HepG2 (cell line): ENCODE data around the gene NDUFA8. TPM values are rescaled to one million over a fixed set of nuclear protein-coding genes. Genes with fewer than 3 reads are reported as not detected.

ENCODE experiments used
- CAMTA2 ChIP-seq: sonication (generic); formaldehyde crosslinking; IDR thresholded peaks from 2 replicates; pipeline ENCODE4 v1.4.0; 2020; ENCODE audit warnings: mild to moderate bottlenecking, missing genetic modification reagents, borderline replicate concordance
- HNF4G ChIP-seq, 2 experiments: sonication (generic) in 1 of 2; formaldehyde crosslinking in 1 of 2; IDR thresholded peaks; 2 replicates each; pipeline versions ENCODE4 v1.4.0 to v1.6.1; 2011 to 2020; ENCODE audit warnings: borderline replicate concordance in 2 of 2, low read depth in 2 of 2, mild to moderate bottlenecking in 2 of 2, low read length in 1 of 2, missing genetic modification reagents in 1 of 2, moderate library complexity in 1 of 2
- NR2F2 ChIP-seq: IDR thresholded peaks from 2 replicates; pipeline ENCODE4 v1.6.1; 2012; ENCODE audit warnings: low read depth, inconsistent platforms, borderline replicate concordance
- SP2 ChIP-seq: sonication (generic); formaldehyde crosslinking; IDR thresholded peaks from 2 replicates; pipeline ENCODE4 v1.5.1; 2020; ENCODE audit warnings: mild to moderate bottlenecking, missing genetic modification reagents
- TCF7L2 ChIP-seq: IDR thresholded peaks from 2 replicates; pipeline ENCODE4 v1.6.1; 2011; ENCODE audit warnings: mild to moderate bottlenecking, low read depth, low read length, moderate library complexity
- WIZ ChIP-seq: sonication (generic); formaldehyde crosslinking; IDR thresholded peaks from 2 replicates; pipeline ENCODE4 v1.5.1; 2020; ENCODE audit warnings: mild to moderate bottlenecking, missing genetic modification reagents
- ZNF12 ChIP-seq: sonication (generic); formaldehyde crosslinking; IDR thresholded peaks from 2 replicates; pipeline ENCODE4 v1.5.0; 2020; ENCODE audit warnings: missing genetic modification reagents
- ZNF138 ChIP-seq: sonication (generic); formaldehyde crosslinking; IDR thresholded peaks from 2 replicates; pipeline ENCODE4 v1.5.0; 2020; ENCODE audit warnings: mild to moderate bottlenecking, low read depth, missing genetic modification reagents
- polyA plus RNA-seq, 8 experiments: library from polyadenylated mRNA; depleted of rRNA in 3 of 8; stranded (reverse) in 7 of 8; unstranded in 1 of 8; fragments of >200 nt; fragmentation: Illumina TruSeq in 4 of 8; extraction: Trizol in 4 of 8; gene quantifications; 2 replicates each; pipeline versions ENCODE4 v1.2.1 to v1.2.3, GENCODE V29; 2011 to 2016; ENCODE audit warnings: low read depth in 4 of 8, missing spikeins in 1 of 8, mixed read lengths in 1 of 8; ENCODE audit not compliant: insufficient read depth in 1 of 8
- total RNA-seq, 5 experiments: library from RNA; depleted of rRNA; stranded (reverse); fragments of >200 nt; fragmentation: Illumina TruSeq; extraction: Trizol; gene quantifications; 2 replicates each; pipeline ENCODE4 v1.2.3, GENCODE V29; 2016; ENCODE audit warnings: low read depth in 1 of 5
- TF ChIP-seq, protein P1 (sequence below): sonication (generic); formaldehyde crosslinking; IDR thresholded peaks from 2 replicates; pipeline ENCODE4 v1.8.1; 2023; ENCODE audit warnings: missing genetic modification reagents, inconsistent platforms, borderline replicate concordance
- TF ChIP-seq, protein P2 (sequence below): sonication (generic); formaldehyde crosslinking; IDR thresholded peaks from 2 replicates; pipeline ENCODE4 v1.5.1; 2020; ENCODE audit warnings: missing genetic modification reagents, mild to moderate bottlenecking, borderline replicate concordance
- TF ChIP-seq, protein P3 (sequence below), 2 experiments: sonication (generic) in 1 of 2; formaldehyde crosslinking in 1 of 2; IDR thresholded peaks; 2 replicates each; pipeline versions ENCODE4 v1.5.1 to v1.6.1; 2011 to 2020; ENCODE audit warnings: borderline replicate concordance in 1 of 2, low read depth in 1 of 2, low read length in 1 of 2, mild to moderate bottlenecking in 1 of 2, missing genetic modification reagents in 1 of 2, moderate library complexity in 1 of 2
- TF ChIP-seq, protein P4 (sequence below): sonication (generic); formaldehyde crosslinking; IDR thresholded peaks from 2 replicates; pipeline ENCODE4 v1.5.1; 2020; ENCODE audit warnings: mild to moderate bottlenecking, missing genetic modification reagents
- TF ChIP-seq, protein P5 (sequence below): sonication (generic); formaldehyde crosslinking; IDR thresholded peaks from 2 replicates; pipeline ENCODE4 v1.8.1; 2023; ENCODE audit warnings: missing genetic modification reagents, mild to moderate bottlenecking, borderline replicate concordance

Gene NDUFA8
- total and polyA plus RNA-seq, 2 of the 13 experiments (the other 11 are each of a cell fraction or from before 2014, with no cell fraction given) = 68.6 to 71.7 TPM

DNA sequence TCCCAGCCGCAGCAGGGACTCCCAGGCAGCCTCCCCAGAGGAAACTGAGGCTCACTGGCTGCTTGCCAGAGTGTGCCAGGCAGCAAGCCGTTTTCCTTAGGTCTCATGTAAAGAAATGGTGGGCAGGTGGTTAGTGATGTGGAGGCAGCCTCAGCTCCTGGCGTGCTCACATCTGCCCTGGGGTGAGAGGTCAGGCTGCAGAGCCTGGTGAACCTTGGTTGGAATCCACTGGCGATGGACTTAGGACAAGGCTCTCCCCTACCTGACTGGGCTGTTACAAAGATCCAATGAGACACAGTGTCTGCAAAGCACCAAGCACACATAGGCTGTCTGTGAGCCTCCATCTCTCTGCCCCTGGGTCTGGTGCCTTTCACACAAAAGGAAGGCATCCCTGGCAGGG lies 38.3 kb upstream of the NDUFA8 start (continued):
- TF ChIP-seq HNF4G (IDR thresholded peaks at IDR 0.05; ENCODE audit: borderline replicate concordance, low read depth, low read length) = peak; percentile 55; the same call in 1 of the 2 replicates
- no peak for TF ChIP-seq HNF4G (CRISPR knock-in tag; IDR thresholded peaks at IDR 0.05; ENCODE audit: borderline replicate concordance, low read depth)
- TF ChIP-seq, protein P1, sequence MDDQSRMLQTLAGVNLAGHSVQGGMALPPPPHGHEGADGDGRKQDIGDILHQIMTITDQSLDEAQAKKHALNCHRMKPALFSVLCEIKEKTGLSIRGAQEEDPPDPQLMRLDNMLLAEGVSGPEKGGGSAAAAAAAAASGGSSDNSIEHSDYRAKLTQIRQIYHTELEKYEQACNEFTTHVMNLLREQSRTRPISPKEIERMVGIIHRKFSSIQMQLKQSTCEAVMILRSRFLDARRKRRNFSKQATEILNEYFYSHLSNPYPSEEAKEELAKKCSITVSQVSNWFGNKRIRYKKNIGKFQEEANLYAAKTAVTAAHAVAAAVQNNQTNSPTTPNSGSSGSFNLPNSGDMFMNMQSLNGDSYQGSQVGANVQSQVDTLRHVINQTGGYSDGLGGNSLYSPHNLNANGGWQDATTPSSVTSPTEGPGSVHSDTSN = no peak
- TF ChIP-seq, protein P2, sequence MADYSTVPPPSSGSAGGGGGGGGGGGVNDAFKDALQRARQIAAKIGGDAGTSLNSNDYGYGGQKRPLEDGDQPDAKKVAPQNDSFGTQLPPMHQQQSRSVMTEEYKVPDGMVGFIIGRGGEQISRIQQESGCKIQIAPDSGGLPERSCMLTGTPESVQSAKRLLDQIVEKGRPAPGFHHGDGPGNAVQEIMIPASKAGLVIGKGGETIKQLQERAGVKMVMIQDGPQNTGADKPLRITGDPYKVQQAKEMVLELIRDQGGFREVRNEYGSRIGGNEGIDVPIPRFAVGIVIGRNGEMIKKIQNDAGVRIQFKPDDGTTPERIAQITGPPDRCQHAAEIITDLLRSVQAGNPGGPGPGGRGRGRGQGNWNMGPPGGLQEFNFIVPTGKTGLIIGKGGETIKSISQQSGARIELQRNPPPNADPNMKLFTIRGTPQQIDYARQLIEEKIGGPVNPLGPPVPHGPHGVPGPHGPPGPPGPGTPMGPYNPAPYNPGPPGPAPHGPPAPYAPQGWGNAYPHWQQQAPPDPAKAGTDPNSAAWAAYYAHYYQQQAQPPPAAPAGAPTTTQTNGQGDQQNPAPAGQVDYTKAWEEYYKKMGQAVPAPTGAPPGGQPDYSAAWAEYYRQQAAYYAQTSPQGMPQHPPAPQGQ (CRISPR knock-in tag) = no peak
- TF ChIP-seq, protein P3, sequence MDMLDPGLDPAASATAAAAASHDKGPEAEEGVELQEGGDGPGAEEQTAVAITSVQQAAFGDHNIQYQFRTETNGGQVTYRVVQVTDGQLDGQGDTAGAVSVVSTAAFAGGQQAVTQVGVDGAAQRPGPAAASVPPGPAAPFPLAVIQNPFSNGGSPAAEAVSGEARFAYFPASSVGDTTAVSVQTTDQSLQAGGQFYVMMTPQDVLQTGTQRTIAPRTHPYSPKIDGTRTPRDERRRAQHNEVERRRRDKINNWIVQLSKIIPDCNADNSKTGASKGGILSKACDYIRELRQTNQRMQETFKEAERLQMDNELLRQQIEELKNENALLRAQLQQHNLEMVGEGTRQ (IDR thresholded peaks at IDR 0.05; ENCODE audit: low read depth, low read length) = no peak
- TF ChIP-seq, protein P3 (CRISPR knock-in tag; IDR thresholded peaks at IDR 0.05; ENCODE audit: borderline replicate concordance) = no peak
- no peak for TF ChIP-seq TCF7L2
- TF ChIP-seq ZNF12 (CRISPR knock-in tag) = no peak
- no peak for TF ChIP-seq ZNF138 (CRISPR knock-in tag)
- TF ChIP-seq NR2F2 = peak; percentile 56; the same call in 1 of the 2 replicates
- no peak for TF ChIP-seq WIZ
- TF ChIP-seq, protein P4, sequence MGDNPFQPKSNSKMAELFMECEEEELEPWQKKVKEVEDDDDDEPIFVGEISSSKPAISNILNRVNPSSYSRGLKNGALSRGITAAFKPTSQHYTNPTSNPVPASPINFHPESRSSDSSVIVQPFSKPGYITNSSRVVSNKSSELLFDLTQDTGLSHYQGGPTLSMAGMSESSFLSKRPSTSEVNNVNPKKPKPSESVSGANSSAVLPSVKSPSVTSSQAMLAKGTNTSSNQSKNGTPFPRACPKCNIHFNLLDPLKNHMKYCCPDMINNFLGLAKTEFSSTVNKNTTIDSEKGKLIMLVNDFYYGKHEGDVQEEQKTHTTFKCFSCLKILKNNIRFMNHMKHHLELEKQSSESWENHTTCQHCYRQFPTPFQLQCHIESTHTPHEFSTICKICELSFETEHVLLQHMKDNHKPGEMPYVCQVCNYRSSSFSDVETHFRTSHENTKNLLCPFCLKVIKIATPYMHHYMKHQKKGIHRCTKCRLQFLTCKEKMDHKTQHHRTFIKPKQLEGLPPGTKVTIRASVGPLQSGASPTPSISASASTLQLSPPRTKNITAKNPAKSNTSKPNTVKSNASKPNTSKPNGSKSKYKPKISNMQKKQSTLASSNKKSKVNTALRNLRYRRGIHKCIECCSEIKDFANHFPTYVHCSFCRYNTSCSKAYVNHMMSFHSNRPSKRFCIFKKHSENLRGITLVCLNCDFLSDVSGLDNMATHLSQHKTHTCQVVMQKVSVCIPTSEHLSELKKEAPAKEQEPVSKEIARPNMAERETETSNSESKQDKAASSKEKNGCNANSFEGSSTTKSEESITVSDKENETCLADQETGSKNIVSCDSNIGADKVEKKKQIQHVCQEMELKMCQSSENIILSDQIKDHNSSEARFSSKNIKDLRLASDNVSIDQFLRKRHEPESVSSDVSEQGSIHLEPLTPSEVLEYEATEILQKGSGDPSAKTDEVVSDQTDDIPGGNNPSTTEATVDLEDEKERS (CRISPR knock-in tag) = no peak
- no peak for TF ChIP-seq SP2 (CRISPR knock-in tag)
- TF ChIP-seq, protein P5, sequence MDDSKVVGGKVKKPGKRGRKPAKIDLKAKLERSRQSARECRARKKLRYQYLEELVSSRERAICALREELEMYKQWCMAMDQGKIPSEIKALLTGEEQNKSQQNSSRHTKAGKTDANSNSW = no peak
- TF ChIP-seq CAMTA2 = no peak
